Panc1 (cell line): Measurements from ENCODE around the gene NUAK2. TPM values are rescaled to one million over a fixed set of nuclear protein-coding genes. Genes with fewer than 3 reads are reported as not detected.
A peak's percentile ranks its signal among the peaks of the same experiment; 100 is the strongest.

Source experiments
- ATAC-seq: fragments of 200-7000 bp; cut with Tn5 transposase; 2 replicates; pipeline ENCODE4 v1.9.1; 2020; ENCODE audit warnings: mild to moderate bottlenecking, moderate library complexity
- BruUV-seq: library from RNA; stranded (reverse); fragments of 400-500 nt; replicated peaks from 2 replicates; lab custom pipeline; 2021; lab: Mats Ljungman, UMichigan
- CTCF ChIA-PET: fragments of 300-600 bp; sonication (Branson Sonifier 250); formaldehyde crosslinking; loops from one replicate; lab custom pipeline; 2022; ENCODE audit warnings: antibody characterized with exemption; lab: Charles Lee
- POLR2A ChIA-PET: fragments of 300-600 bp; sonication (Branson Sonifier 250); formaldehyde crosslinking; loops from one replicate; lab custom pipeline; 2022; ENCODE audit warnings: antibody characterized with exemption; lab: Charles Lee
- DNase-seq: peaks from one replicate; pipeline ENCODE4 v3.0.0-alpha.2; 2010; ENCODE audit warnings: low read depth, low spot score
- H3K27ac ChIP-seq: 2 replicates; pipeline ENCODE4 v1.5.1; 2011; ENCODE audit warnings: mild to moderate bottlenecking, low read length, inconsistent platforms
- H3K27me3 ChIP-seq: fragments of 200-500 bp; sonication (Bioruptor generic); 2 replicates; pipeline ENCODE4 v1.6.0; 2014; ENCODE audit warnings: low read length, inconsistent platforms; ENCODE audit not compliant: control insufficient read depth, insufficient read depth
- H3K36me3 ChIP-seq: fragments of 200-500 bp; sonication (Bioruptor generic); 2 replicates; pipeline ENCODE4 v1.5.1; 2014; ENCODE audit warnings: inconsistent platforms, mild to moderate bottlenecking, low read length, moderate library complexity; ENCODE audit not compliant: control insufficient read depth, insufficient read depth
- H3K4me1 ChIP-seq: 2 replicates; pipeline ENCODE4 v1.5.1; 2011; ENCODE audit warnings: inconsistent platforms, mild to moderate bottlenecking, low read length, moderate library complexity; ENCODE audit not compliant: control insufficient read depth, insufficient read depth
- H3K4me3 ChIP-seq, 2 experiments: 2 replicates each; pipeline ENCODE4 v1.5.1; 2011 to 2012; ENCODE audit warnings: low read depth in 2 of 2, low read length in 2 of 2, mild to moderate bottlenecking in 2 of 2, inconsistent platforms in 1 of 2, moderate library complexity in 1 of 2
- H3K9me3 ChIP-seq: fragments of 200-500 bp; sonication (Bioruptor generic); 2 replicates; pipeline ENCODE4 v1.5.1; 2014; ENCODE audit warnings: low read depth, mild to moderate bottlenecking, inconsistent platforms, low read length, moderate library complexity; ENCODE audit not compliant: control insufficient read depth, insufficient read depth
- CTCF ChIP-seq: fragments of 450-650 bp; IDR thresholded peaks from 2 replicates; pipeline ENCODE4 v1.5.1; 2017; ENCODE audit warnings: mild to moderate bottlenecking
- POLR2AphosphoS5 ChIP-seq: IDR thresholded peaks from 2 replicates; pipeline ENCODE4 v1.6.1; 2012; ENCODE audit warnings: mild to moderate bottlenecking, low read depth, low read length, moderate library complexity
- REST ChIP-seq, 2 experiments: IDR thresholded peaks; 2 replicates each; pipeline ENCODE4 v1.6.1; 2011 to 2012; ENCODE audit warnings: low read depth in 2 of 2, control low read depth in 1 of 2, low read length in 1 of 2, mild to moderate bottlenecking in 1 of 2, moderate library complexity in 1 of 2; ENCODE audit not compliant: insufficient read depth in 1 of 2
- SIN3A ChIP-seq: IDR thresholded peaks from 2 replicates; pipeline ENCODE4 v1.6.1; 2012; ENCODE audit warnings: low read depth, mild to moderate bottlenecking, low read length, moderate library complexity, borderline replicate concordance; ENCODE audit not compliant: insufficient read depth
- TCF7L2 ChIP-seq: IDR thresholded peaks from 2 replicates; pipeline ENCODE4 v1.6.1; 2011; ENCODE audit warnings: mild to moderate bottlenecking, low read depth, low read length, inconsistent platforms
- in situ Hi-C: cut with HindIII; loops from 2 replicates; pipeline ENCODE4 v1.10.0; 2016; ENCODE audit warnings: low sequenced_read_pairs, low pct_unique_long_range_greater_than_20kb
- intact Hi-C: fragments of 100-400 bp; cut with micrococcal nuclease; formaldehyde crosslinking; loops from one replicate; pipeline ENCODE4 v1.10.0; 2022; ENCODE audit not compliant: unreplicated experiment
- total RNA-seq: library from RNA; stranded (reverse); gene quantifications from one replicate; pipeline ENCODE4 v1.2.1, GENCODE V29; 2021; ENCODE audit not compliant: unreplicated experiment

NUAK2 gene
- total RNA-seq, 1 experiment from 2014 or later, result 17.4 TPM

- Histone ChIP-seq H3K9me3 (no peaks in the 10 kb centered on the region), H3K4me3 (no peak overlapping the region), H3K4me1 (peaks cover 4% of the 10 kb centered on the region), H3K27me3 (no peaks in the 10 kb centered on the region), H3K36me3 (no peaks in the 10 kb centered on the region), H3K27ac (no peak overlapping the region)
- in situ Hi-C loops, result no loop called here
- DNase-seq, result no peak
- POLR2A ChIA-PET, result no interaction called here
- no peak for TF ChIP-seq POLR2AphosphoS5
- TF ChIP-seq CTCF, result no peak
- TF ChIP-seq SIN3A, result no peak
- intact Hi-C loops, result no loop called here
- CTCF ChIA-PET, result interaction anchor here (1.1 kb wide), 1 partner anchor 26 kb away, joined by 6 read pairs; no protein-coding TSS in a partner anchor
- BruUV-seq, result no TSS peak
- ATAC-seq, result 0 out of 2 replicates have a peak, but pooled peaks have one; percentile 60
Measured at GRCh38 chr1:205261946-205262691, 59.4 kb downstream of the NUAK2 start.

- CTCF ChIA-PET, result interaction anchor here (0.6 to 1.1 kb wide), 3 partner anchors 27 to 78 kb away, joined by 3 to 6 read pairs (median 6); no protein-coding TSS in a partner anchor
- no peak overlapping the region for H3K4me3 ChIP-seq
- POLR2A ChIA-PET, result interaction anchor here (0.6 kb wide), 1 partner anchor 137 kb away, joined by 5 read pairs; no protein-coding TSS in a partner anchor
- intact Hi-C loops (no loop called here), in situ Hi-C loops (no loop called here)
- no peaks in the 10 kb centered on the region for H3K9me3 ChIP-seq
- H3K36me3 ChIP-seq, result no peaks in the 10 kb centered on the region
- DNase-seq, result no peak
- ATAC-seq, result no peak
- peaks cover 4% of the 10 kb centered on the region for H3K4me1 ChIP-seq
- H3K27me3 ChIP-seq, result no peaks in the 10 kb centered on the region
- no peak overlapping the region for H3K27ac ChIP-seq
- TF ChIP-seq REST (IDR thresholded peaks at IDR 0.05; ENCODE audit: insufficient read depth in 1 of 2, low read depth in 2 of 2, low read length in 1 of 2), result no peak
- TF ChIP-seq CTCF, result no peak
- TF ChIP-seq POLR2AphosphoS5, result no peak
- no peak for TF ChIP-seq SIN3A
- TF ChIP-seq TCF7L2, result no peak
- BruUV-seq, result no TSS peak
Measured at GRCh38 chr1:205260948-205261732, 60.4 kb downstream of the NUAK2 start.
